HepG2 (cell line): ENCODE results near the gene TTC21B. TPM values are rescaled to one million over a fixed set of nuclear protein-coding genes. Genes with fewer than 3 reads are reported as not detected.

Source experiments
- ATAC-seq: fragments of 200-7000 bp; cut with Tn5 transposase; 3 replicates; pipeline ENCODE4 v1.9.1; 2020; ENCODE audit warnings: mild to moderate bottlenecking, moderate library complexity
- BruUV-seq: library from RNA; stranded (reverse); fragments of 400-500 nt; replicated peaks from 2 replicates; lab custom pipeline; 2021; lab: Mats Ljungman, UMichigan
- CTCF ChIA-PET: fragments of 300-600 bp; formaldehyde crosslinking; extraction: SDS; loops from one replicate; lab custom pipeline; 2021; ENCODE audit warnings: low total read pairs, inconsistent platforms, low intra/inter-chr PET ratio; lab: Yijun Ruan, JAX
- POLR2A ChIA-PET: fragments of 350-600 bp; sonication (Branson Sonifier 250); formaldehyde crosslinking; loops from one replicate; lab custom pipeline; 2020; ENCODE audit warnings: antibody characterized with exemption, inconsistent platforms; lab: Yijun Ruan, JAX
- DNase-seq: peaks from one replicate; pipeline ENCODE4 v3.0.0-alpha.2; 2015; ENCODE audit warnings: low spot score
- FAIRE-seq: peaks from 3 replicates; lab custom pipeline; 2011; peaks lifted over from hg19 to GRCh38; lab: Jason Lieb, UNC
- H2AFZ ChIP-seq: one replicate; pipeline ENCODE4 v1.6.1; 2011; ENCODE audit warnings: low read length, inconsistent platforms
- H3K27ac ChIP-seq: fragments of 300-600 bp; 3 replicates; pipeline ENCODE4 v1.8.0; 2011; ENCODE audit warnings: mixed run types, mild to moderate bottlenecking, mixed read lengths, low read length, inconsistent platforms; ENCODE audit not compliant: insufficient read depth; ENCODE audit errors: extremely low read length
- H3K27me3 ChIP-seq, 2 experiments: fragments of 200-600 bp in 1 of 2; 2 replicates in 1 of 2; 3 replicates in 1 of 2; pipeline versions ENCODE4 v1.6.0 to v1.8.0; 2011; ENCODE audit warnings: low read length in 2 of 2, mild to moderate bottlenecking in 2 of 2, moderate library complexity in 2 of 2, inconsistent platforms in 1 of 2; ENCODE audit not compliant: insufficient read depth in 2 of 2, control insufficient read depth in 1 of 2
- H3K36me3 ChIP-seq, 2 experiments: fragments of 200-600 bp in 1 of 2; replicated peaks in 1 of 2; 2 replicates in 1 of 2; 3 replicates in 1 of 2; pipeline versions ENCODE4 v1.5.1 to v1.8.0; 2011; ENCODE audit warnings: low read length in 2 of 2, inconsistent platforms in 1 of 2; ENCODE audit not compliant: insufficient read depth in 2 of 2, control insufficient read depth in 1 of 2
- H3K4me1 ChIP-seq: 2 replicates; pipeline ENCODE4 v1.5.1; 2012; ENCODE audit warnings: low read length, inconsistent platforms; ENCODE audit not compliant: insufficient read depth
- H3K4me2 ChIP-seq: 2 replicates; pipeline ENCODE4 v1.6.0; 2011; ENCODE audit warnings: low read depth, low read length, inconsistent platforms
- H3K4me3 ChIP-seq, 3 experiments: fragments of 200-600 bp in 1 of 3; sonication (generic), shearing (Covaris generic) in 1 of 3; replicated peaks in 1 of 3; 2 replicates each; pipeline ENCODE4 v1.5.1; 2011 to 2016; ENCODE audit warnings: low read length in 3 of 3, inconsistent platforms in 2 of 3, low read depth in 2 of 3, mild to moderate bottlenecking in 2 of 3, control low read depth in 1 of 3, mixed read lengths in 1 of 3; ENCODE audit not compliant: insufficient read depth in 1 of 3
- H3K79me2 ChIP-seq: one replicate; pipeline ENCODE4 v1.6.1; 2011; ENCODE audit warnings: low read length, inconsistent platforms; ENCODE audit not compliant: insufficient read depth
- H3K9ac ChIP-seq: 2 replicates; pipeline ENCODE4 v1.6.0; 2011; ENCODE audit warnings: mild to moderate bottlenecking, low read depth, low read length, inconsistent platforms; ENCODE audit not compliant: insufficient read depth
- H3K9me3 ChIP-seq: 2 replicates; pipeline ENCODE4 v1.5.1; 2012; ENCODE audit warnings: mild to moderate bottlenecking, low read length
- H4K20me1 ChIP-seq: 2 replicates; pipeline ENCODE4 v1.6.0; 2011; ENCODE audit warnings: inconsistent platforms, mild to moderate bottlenecking, low read length, moderate library complexity; ENCODE audit not compliant: insufficient read depth
- HNRNPH1 ChIP-seq: fragments of 200-400 bp; formaldehyde crosslinking; optimal IDR thresholded peaks from 2 replicates; pipeline ENCODE3; 2017; ENCODE audit warnings: mild to moderate bottlenecking, low read depth, low read length
- KDM5B ChIP-seq: sonication (generic); formaldehyde crosslinking; IDR thresholded peaks from 2 replicates; pipeline ENCODE4 v1.4.0; 2020; ENCODE audit warnings: missing genetic modification reagents, mild to moderate bottlenecking, borderline replicate concordance
- KLF11 ChIP-seq: IDR thresholded peaks from 2 replicates; pipeline ENCODE4 v1.6.1; 2016; ENCODE audit warnings: missing compliant biosample characterization
- MEIS2 ChIP-seq: sonication (generic); formaldehyde crosslinking; IDR thresholded peaks from 2 replicates; pipeline ENCODE4 v1.9.0; 2021; ENCODE audit warnings: mild to moderate bottlenecking, missing genetic modification reagents
- MTERF4 ChIP-seq: sonication (generic); formaldehyde crosslinking; IDR thresholded peaks from 2 replicates; pipeline ENCODE4 v1.8.0; 2023; ENCODE audit warnings: mild to moderate bottlenecking, missing genetic modification reagents
- RAD21 ChIP-seq: fragments of 450-650 bp; formaldehyde crosslinking; IDR thresholded peaks from 2 replicates; pipeline ENCODE4 v1.5.0; 2020; ENCODE audit warnings: mild to moderate bottlenecking
- ZBTB1 ChIP-seq: sonication (generic); formaldehyde crosslinking; IDR thresholded peaks from 2 replicates; pipeline ENCODE4 v1.4.0; 2020; ENCODE audit warnings: missing genetic modification reagents, borderline replicate concordance
- ZNF121 ChIP-seq: sonication (generic); formaldehyde crosslinking; IDR thresholded peaks from 2 replicates; pipeline ENCODE4 v1.5.0; 2020; ENCODE audit warnings: mild to moderate bottlenecking, missing genetic modification reagents
- ZNF317 ChIP-seq: sonication (generic); formaldehyde crosslinking; IDR thresholded peaks from 2 replicates; pipeline ENCODE4 v1.5.0; 2020; ENCODE audit warnings: mild to moderate bottlenecking, missing genetic modification reagents
- ZSCAN9 ChIP-seq: IDR thresholded peaks from 2 replicates; pipeline ENCODE4 v1.6.1; 2016; ENCODE audit warnings: borderline replicate concordance
- WGBS: methylation state at CpG from one replicate; pipeline ENCODE4 v1.1.6; 2017; ENCODE audit warnings: low lambda C conversion rate; 5-methylcytosine and 5-hydroxymethylcytosine counted together
- in situ Hi-C: cut with HindIII; loops from 2 replicates; pipeline ENCODE4 v1.10.0; 2017; ENCODE audit warnings: low pct_unique_long_range_greater_than_20kb; ENCODE audit not compliant: extremely low pct_ligation_motif_present
- intact Hi-C: fragments of 100-400 bp; cut with micrococcal nuclease; formaldehyde crosslinking; loops from one replicate; pipeline ENCODE4 v1.10.0; 2022; ENCODE audit not compliant: unreplicated experiment
- polyA plus RNA-seq, 8 experiments: library from polyadenylated mRNA; depleted of rRNA in 3 of 8; stranded (reverse) in 7 of 8; unstranded in 1 of 8; fragments of >200 nt; fragmentation: Illumina TruSeq in 4 of 8; extraction: Trizol in 4 of 8; gene quantifications; 2 replicates each; pipeline versions ENCODE4 v1.2.1 to v1.2.3, GENCODE V29; 2011 to 2016; ENCODE audit warnings: low read depth in 4 of 8, missing spikeins in 1 of 8, mixed read lengths in 1 of 8; ENCODE audit not compliant: insufficient read depth in 1 of 8
- total RNA-seq, 5 experiments: library from RNA; depleted of rRNA; stranded (reverse); fragments of >200 nt; fragmentation: Illumina TruSeq; extraction: Trizol; gene quantifications; 2 replicates each; pipeline ENCODE4 v1.2.3, GENCODE V29; 2016; ENCODE audit warnings: low read depth in 1 of 5
- TF ChIP-seq, protein P1 (sequence below): sonication (generic); formaldehyde crosslinking; IDR thresholded peaks from 2 replicates; pipeline ENCODE4 v1.4.0; 2020; ENCODE audit warnings: low read depth, missing genetic modification reagents
- TF ChIP-seq, protein P2 (sequence below): sonication (generic); formaldehyde crosslinking; IDR thresholded peaks from 2 replicates; pipeline ENCODE4 v1.8.0; 2022; ENCODE audit warnings: missing genetic modification reagents, low read depth, mild to moderate bottlenecking, borderline replicate concordance
- TF ChIP-seq, protein P3 (sequence below): IDR thresholded peaks from 2 replicates; pipeline ENCODE4 v1.6.1; 2016; ENCODE audit warnings: missing compliant biosample characterization, missing genetic modification reagents, borderline replicate concordance

Gene TTC21B
- total and polyA plus RNA-seq, 2 of the 13 experiments (the other 11 are each of a cell fraction or from before 2014, with no cell fraction given): 39.1 to 67.1 TPM

GRCh38 chr2:165876712-165877111 is 76.9 kb downstream of the TTC21B start:
- Histone ChIP-seq H3K4me2 (no peak overlapping the region), H3K9me3 (no peaks in the 10 kb centered on the region), H3K27me3 (no peaks in the 10 kb centered on the region), H3K27ac (no peak overlapping the region), H3K36me3 (peaks cover 6 to 43% of the 10 kb centered on the region in 2 experiments), H3K4me1 (no peaks in the 10 kb centered on the region), H2AFZ (no peak overlapping the region), H3K79me2 (no peaks in the 10 kb centered on the region), H3K9ac (no peak overlapping the region)
- no peak for FAIRE-seq
- in situ Hi-C loops: loop anchor here (5.0 kb wide), 1 partner anchor 474 kb away; no protein-coding TSS in a partner anchor
- no TSS peak for BruUV-seq
- POLR2A ChIA-PET: no interaction called here
- CTCF ChIA-PET: no interaction called here
- 98% methylated on average over 1 of the region's 1 CpG for WGBS
- TF ChIP-seq KDM5B (CRISPR knock-in tag) (no peak), MTERF4 (CRISPR knock-in tag) (no peak), ZSCAN9 (CRISPR knock-in tag) (no peak), HNRNPH1 (no peak), ZNF317 (CRISPR knock-in tag) (no peak), ZNF121 (no peak), MEIS2 (CRISPR knock-in tag) (no peak), ZBTB1 (CRISPR knock-in tag) (no peak), KLF11 (CRISPR knock-in tag) (no peak), RAD21 (CRISPR knock-in tag) (no peak)
- TF ChIP-seq, protein P1, sequence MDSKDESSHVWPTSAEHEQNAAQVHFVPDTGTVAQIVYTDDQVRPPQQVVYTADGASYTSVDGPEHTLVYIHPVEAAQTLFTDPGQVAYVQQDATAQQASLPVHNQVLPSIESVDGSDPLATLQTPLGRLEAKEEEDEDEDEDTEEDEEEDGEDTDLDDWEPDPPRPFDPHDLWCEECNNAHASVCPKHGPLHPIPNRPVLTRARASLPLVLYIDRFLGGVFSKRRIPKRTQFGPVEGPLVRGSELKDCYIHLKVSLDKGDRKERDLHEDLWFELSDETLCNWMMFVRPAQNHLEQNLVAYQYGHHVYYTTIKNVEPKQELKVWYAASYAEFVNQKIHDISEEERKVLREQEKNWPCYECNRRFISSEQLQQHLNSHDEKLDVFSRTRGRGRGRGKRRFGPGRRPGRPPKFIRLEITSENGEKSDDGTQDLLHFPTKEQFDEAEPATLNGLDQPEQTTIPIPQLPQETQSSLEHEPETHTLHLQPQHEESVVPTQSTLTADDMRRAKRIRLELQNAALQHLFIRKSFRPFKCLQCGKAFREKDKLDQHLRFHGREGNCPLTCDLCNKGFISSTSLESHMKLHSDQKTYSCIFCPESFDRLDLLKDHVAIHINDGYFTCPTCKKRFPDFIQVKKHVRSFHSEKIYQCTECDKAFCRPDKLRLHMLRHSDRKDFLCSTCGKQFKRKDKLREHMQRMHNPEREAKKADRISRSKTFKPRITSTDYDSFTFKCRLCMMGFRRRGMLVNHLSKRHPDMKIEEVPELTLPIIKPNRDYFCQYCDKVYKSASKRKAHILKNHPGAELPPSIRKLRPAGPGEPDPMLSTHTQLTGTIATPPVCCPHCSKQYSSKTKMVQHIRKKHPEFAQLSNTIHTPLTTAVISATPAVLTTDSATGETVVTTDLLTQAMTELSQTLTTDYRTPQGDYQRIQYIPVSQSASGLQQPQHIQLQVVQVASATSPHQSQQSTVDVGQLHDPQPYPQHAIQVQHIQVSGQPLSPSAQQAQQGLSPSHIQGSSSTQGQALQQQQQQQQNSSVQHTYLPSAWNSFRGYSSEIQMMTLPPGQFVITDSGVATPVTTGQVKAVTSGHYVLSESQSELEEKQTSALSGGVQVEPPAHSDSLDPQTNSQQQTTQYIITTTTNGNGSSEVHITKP (CRISPR knock-in tag): no peak
- TF ChIP-seq, protein P2, sequence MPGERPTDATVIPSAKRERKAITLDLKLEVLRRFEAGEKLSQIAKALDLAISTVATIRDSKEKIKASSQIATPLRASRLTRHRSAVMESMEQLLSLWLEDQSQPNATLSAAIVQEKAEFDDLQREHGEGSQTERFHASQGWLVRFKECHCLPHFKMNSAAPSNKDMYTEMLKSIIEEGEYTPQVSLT (CRISPR knock-in tag): no peak
- TF ChIP-seq, protein P3, sequence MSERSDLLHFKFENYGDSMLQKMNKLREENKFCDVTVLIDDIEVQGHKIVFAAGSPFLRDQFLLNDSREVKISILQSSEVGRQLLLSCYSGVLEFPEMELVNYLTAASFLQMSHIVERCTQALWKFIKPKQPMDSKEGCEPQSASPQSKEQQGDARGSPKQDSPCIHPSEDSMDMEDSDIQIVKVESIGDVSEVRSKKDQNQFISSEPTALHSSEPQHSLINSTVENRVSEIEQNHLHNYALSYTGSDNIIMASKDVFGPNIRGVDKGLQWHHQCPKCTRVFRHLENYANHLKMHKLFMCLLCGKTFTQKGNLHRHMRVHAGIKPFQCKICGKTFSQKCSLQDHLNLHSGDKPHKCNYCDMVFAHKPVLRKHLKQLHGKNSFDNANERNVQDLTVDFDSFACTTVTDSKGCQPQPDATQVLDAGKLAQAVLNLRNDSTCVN (CRISPR knock-in tag): no peak
- TF ChIP-seq, all 625 proteins: peak for 0
- Histone ChIP-seq H4K20me1 (no peaks in the 10 kb centered on the region), H3K4me3 (no peak overlapping the region)
- intact Hi-C loops: loop anchor here (10.0 kb wide), 1 partner anchor 302 kb away; no protein-coding TSS in a partner anchor
- DNase-seq (no peak), ATAC-seq (peak; percentile 24; the same call in 1 of the 3 replicates)
